ENCODE measurements around the gene ARHGEF16.

DNA sequence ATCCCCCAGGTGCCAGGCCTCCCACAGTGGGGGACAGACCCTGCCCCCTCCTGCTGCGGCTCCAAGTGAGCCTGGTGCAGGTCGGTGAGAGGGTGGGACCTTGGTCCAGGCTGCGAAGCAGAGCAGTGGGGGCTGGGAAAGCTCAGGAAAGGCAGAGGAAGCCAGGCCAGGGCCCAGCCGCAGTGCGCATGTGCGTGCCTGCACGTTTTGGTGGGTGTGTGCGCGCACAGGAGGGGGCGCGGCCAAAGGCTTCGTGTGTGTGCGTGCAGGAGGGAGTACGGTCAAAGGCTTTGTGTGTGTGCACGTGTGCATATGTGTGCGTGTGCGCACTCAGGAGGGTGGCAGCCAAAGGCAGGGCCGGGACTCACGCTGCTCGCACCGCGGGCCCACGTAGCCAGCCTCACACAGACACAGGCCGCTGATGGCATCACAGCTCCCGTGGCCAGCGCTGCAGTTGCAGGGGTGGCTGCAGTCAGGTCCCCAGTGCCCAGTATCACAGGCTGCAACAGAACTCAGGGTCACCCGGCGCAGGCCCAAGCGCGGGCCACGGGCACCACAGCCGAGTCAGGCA lies 45.9 kb downstream of the ARHGEF16 start:
- TF ChIP-seq, protein P1, sequence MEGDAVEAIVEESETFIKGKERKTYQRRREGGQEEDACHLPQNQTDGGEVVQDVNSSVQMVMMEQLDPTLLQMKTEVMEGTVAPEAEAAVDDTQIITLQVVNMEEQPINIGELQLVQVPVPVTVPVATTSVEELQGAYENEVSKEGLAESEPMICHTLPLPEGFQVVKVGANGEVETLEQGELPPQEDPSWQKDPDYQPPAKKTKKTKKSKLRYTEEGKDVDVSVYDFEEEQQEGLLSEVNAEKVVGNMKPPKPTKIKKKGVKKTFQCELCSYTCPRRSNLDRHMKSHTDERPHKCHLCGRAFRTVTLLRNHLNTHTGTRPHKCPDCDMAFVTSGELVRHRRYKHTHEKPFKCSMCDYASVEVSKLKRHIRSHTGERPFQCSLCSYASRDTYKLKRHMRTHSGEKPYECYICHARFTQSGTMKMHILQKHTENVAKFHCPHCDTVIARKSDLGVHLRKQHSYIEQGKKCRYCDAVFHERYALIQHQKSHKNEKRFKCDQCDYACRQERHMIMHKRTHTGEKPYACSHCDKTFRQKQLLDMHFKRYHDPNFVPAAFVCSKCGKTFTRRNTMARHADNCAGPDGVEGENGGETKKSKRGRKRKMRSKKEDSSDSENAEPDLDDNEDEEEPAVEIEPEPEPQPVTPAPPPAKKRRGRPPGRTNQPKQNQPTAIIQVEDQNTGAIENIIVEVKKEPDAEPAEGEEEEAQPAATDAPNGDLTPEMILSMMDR (IDR thresholded peaks at IDR 0.05): no peak
- no peak for TF ChIP-seq POLR2A (IDR thresholded peaks at IDR 0.05)

Measured in heart left ventricle (tissue), 13 donors.